CD8-positive, alpha-beta memory T cell (primary cell): ENCODE measurements around the gene MRPL52. TPM values are rescaled to one million over a fixed set of nuclear protein-coding genes. Genes with fewer than 3 reads are reported as not detected.
"Not testable (repeated sequence)": the region's sequence is repeated elsewhere in the genome, so short reads cannot be mapped to it uniquely, and the experiment has no call there.

Experiments
- CTCF ChIA-PET: fragments of 350-600 bp; sonication (Branson Sonifier 250); formaldehyde crosslinking; loops from one replicate; lab custom pipeline; 2021; ENCODE audit warnings: antibody characterized with exemption; lab: Charles Lee
- POLR2A ChIA-PET: fragments of 350-600 bp; sonication (Branson Sonifier 250); formaldehyde crosslinking; loops from one replicate; lab custom pipeline; 2021; ENCODE audit warnings: antibody characterized with exemption; lab: Charles Lee
- DNase-seq, 5 donors: peaks; one replicate each; pipeline versions ENCODE4 v3.0.0 to v3.0.0-alpha.2; 2020 to 2022; ENCODE audit warnings: mixed read lengths in 1 of 5
- H3K27ac ChIP-seq: one replicate; pipeline ENCODE4 v1.7.0; 2013; ENCODE audit warnings: low read depth, mild to moderate bottlenecking, low read length, moderate library complexity
- H3K27me3 ChIP-seq: 2 replicates; pipeline ENCODE4 v1.7.0; 2013; ENCODE audit warnings: low read length, mild to moderate bottlenecking; ENCODE audit not compliant: insufficient read depth, poor library complexity, severe bottlenecking
- H3K36me3 ChIP-seq: 2 replicates; pipeline ENCODE4 v1.7.0; 2013; ENCODE audit warnings: mild to moderate bottlenecking, low read length, moderate library complexity; ENCODE audit not compliant: insufficient read depth
- H3K4me1 ChIP-seq: 2 replicates; pipeline ENCODE4 v1.7.0; 2013; ENCODE audit warnings: mild to moderate bottlenecking, low read length, moderate library complexity; ENCODE audit not compliant: insufficient read depth
- H3K4me3 ChIP-seq: 2 replicates; pipeline ENCODE4 v1.7.0; 2013; ENCODE audit warnings: mild to moderate bottlenecking, low read length
- H3K9me3 ChIP-seq: 2 replicates; pipeline ENCODE4 v1.7.0; 2013; ENCODE audit warnings: mild to moderate bottlenecking, low read length
- H3K27ac Mint-ChIP-seq, 8 donors: one replicate each; pipeline ENCODE4 v1.8.0; 2020 to 2021; ENCODE audit warnings: mixed read lengths in 8 of 8, mild to moderate bottlenecking in 6 of 8, inconsistent platforms in 3 of 8, moderate library complexity in 3 of 8
- H3K27me3 Mint-ChIP-seq, 2 donors: one replicate each; pipeline ENCODE4 v1.8.0; 2020 to 2021; ENCODE audit warnings: mixed read lengths in 2 of 2, mild to moderate bottlenecking in 1 of 2, moderate library complexity in 1 of 2
- H3K36me3 Mint-ChIP-seq, 3 donors: one replicate each; pipeline ENCODE4 v1.8.0; 2020 to 2021; ENCODE audit warnings: mixed read lengths in 3 of 3, inconsistent platforms in 1 of 3, mild to moderate bottlenecking in 1 of 3
- H3K4me1 Mint-ChIP-seq, 3 donors: one replicate each; pipeline ENCODE4 v1.8.0; 2020 to 2021; ENCODE audit warnings: mixed read lengths in 3 of 3, inconsistent platforms in 1 of 3, mild to moderate bottlenecking in 1 of 3
- H3K4me3 Mint-ChIP-seq, 7 donors: one replicate each; pipeline ENCODE4 v1.8.0; 2020 to 2021; ENCODE audit warnings: mixed read lengths in 7 of 7, mild to moderate bottlenecking in 6 of 7, moderate library complexity in 4 of 7, inconsistent platforms in 2 of 7
- H3K9me3 Mint-ChIP-seq, 5 donors: one replicate each; pipeline ENCODE4 v1.8.0; 2020 to 2022; ENCODE audit warnings: mixed read lengths in 5 of 5, mild to moderate bottlenecking in 3 of 5, moderate library complexity in 2 of 5, inconsistent platforms in 1 of 5
- polyA plus RNA-seq: library from polyadenylated mRNA; unstranded; fragments of 300-500 nt; fragmentation: Illumina TruSeq; gene quantifications from one replicate; pipeline ENCODE4 v1.2.3, GENCODE V29; 2021
- total RNA-seq, 2 experiments: library from RNA; stranded (reverse); gene quantifications; one replicate each; pipeline ENCODE4 v1.2.3, GENCODE V29; 2021

Gene MRPL52
- total RNA-seq (100 to 1,000 TPM; 181 to 185 TPM), polyA plus RNA-seq (139 TPM)

DNA sequence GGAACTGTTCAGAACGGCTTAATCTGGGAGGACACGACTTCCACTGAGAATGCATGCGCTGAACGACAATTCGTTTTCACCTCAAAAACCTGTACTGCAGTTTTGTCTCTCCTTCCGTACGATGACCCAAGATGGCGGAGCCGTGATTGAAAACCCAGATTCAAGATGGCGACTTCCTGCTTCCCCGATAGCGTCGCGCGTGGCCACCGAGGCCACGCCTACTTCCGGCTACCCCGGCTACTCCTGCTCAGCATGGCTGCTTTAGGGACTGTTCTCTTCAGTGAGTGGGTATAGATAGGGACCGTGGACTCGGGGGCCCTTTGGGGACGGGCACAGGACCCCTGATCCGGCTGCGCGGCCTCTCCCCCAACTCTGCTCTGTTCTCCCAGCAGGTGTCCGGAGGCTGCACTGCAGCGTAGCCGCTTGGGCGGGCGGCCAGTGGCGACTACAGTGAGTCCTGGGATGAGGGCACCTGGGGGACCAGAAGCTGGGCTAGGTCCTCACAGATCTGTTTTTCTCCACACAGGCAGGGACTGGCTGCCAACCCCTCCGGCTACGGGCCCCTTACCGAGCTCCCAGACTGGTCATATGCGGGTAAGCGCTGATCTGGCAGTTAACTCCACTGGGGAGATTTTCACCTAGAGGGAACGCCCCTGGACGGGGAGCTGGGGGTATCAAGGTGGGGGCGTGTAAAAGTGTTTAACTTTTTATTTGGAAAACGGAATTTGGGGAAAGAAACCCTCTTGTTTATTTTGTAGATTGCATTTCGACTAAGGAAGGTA lies at the start of gene MRPL52:
TSS of gene MRPL52 (plus strand) at position 227 of the 782 bp plus-strand sequence. CDS start at position 253, 26 bp downstream.
- Mint-ChIP-seq H3K27ac (peak within 1 kb of the TSS; percentile 86 to 98 (median 95)), H3K9me3 (no peaks in the 10 kb centered on the region), H3K4me3 (peak within 1 kb of the TSS; percentile 89 to 95 (median 91)), H3K36me3 (peaks cover 0 to 33% (median 11%) of the 10 kb centered on the region in 3 donors), H3K4me1 (peaks cover 22 to 34% (median 27%) of the 10 kb centered on the region in 3 donors), H3K27me3 (peaks cover 10 to 12% of the 10 kb centered on the region in 2 donors)
- ChIA-PET CTCF (interaction anchor here (0.9 to 8.2 kb wide), 6 partner anchors 11 to 357 kb away, joined by 3 to 66 read pairs (median 4); no protein-coding TSS in a partner anchor), POLR2A (interaction anchor here (0.7 to 2.1 kb wide), 6 partner anchors 9 to 64 kb away, joined by 3 to 7 read pairs (median 4); partner anchors contain the start of gene OXA1L)
- peak; percentile 83 to 95 (median 85) for DNase-seq
- H3K4me3 ChIP-seq: peak within 1 kb of the TSS; percentile 95
- H3K27ac ChIP-seq: peak within 1 kb of the TSS; percentile 91
- no peaks in the 10 kb centered on the region for H3K9me3 ChIP-seq
- peaks cover 13% of the 10 kb centered on the region for H3K4me1 ChIP-seq
- H3K36me3 ChIP-seq: peaks cover 13% of the 10 kb centered on the region
- H3K27me3 ChIP-seq: no peaks in the 10 kb centered on the region

DNA sequence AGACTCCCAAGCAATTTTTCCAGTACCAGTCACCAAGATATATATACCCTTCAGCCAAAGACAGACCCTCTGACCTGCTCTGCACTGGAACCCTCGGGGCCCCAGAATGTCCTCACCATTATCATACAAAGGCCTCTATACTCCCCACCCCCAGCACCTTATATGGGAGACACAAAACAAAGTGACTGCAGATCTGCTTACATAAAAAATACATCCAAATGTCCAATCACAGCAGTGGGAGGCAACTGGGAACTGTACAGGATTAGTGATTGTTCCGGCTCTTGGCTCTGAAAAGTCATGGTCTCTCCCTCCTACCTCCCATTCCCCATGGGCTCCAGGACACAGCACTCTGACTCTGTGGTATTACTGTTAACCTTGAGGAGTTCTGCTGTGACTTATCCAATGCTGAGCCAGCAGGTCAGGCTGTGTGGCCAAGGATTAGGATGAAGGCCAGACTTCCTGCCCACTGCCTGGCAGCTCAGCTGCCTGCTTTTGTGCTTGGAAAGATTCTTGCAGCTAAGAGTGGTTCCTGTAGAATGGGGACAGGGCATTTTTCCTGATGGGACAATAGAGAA lies 49.5 kb upstream of the MRPL52 start:
- peaks cover 0 to 1% (median 0%) of the 10 kb centered on the region in 3 donors for H3K36me3 Mint-ChIP-seq
- H3K9me3 Mint-ChIP-seq: no peaks in the 10 kb centered on the region
- H3K36me3 ChIP-seq: no peaks in the 10 kb centered on the region
- ChIA-PET CTCF (no interaction called here), POLR2A (no interaction called here)
- H3K27ac ChIP-seq: no peak overlapping the region
- no peaks in the 10 kb centered on the region for H3K9me3 ChIP-seq
- DNase-seq: no peak
- no peak overlapping the region for H3K27ac Mint-ChIP-seq
- H3K4me3 Mint-ChIP-seq: no peak overlapping the region
- no peak overlapping the region for H3K4me3 ChIP-seq
- peaks cover 0 to 1% of the 10 kb centered on the region in 2 donors for H3K27me3 Mint-ChIP-seq
- no peaks in the 10 kb centered on the region for H3K4me1 ChIP-seq
- H3K4me1 Mint-ChIP-seq: no peaks in the 10 kb centered on the region
- no peaks in the 10 kb centered on the region for H3K27me3 ChIP-seq

DNA sequence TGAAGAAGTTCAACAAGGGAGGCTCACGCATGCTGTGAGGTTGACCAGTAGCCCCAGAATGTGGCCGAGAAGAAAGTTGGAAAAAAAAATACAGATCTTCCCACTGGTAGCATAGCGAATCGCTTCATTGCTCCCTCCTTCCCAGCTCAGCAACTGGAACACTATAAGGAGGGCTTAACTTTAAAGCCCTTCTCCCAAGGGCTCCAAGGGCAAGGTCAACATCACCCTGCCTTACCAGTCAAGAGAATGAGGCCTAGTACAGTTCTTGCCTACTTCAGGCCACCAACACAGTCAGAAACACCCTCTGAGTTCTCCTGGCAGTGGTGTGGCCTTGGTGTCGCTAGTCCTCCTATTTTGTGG lies 48.8 kb upstream of the MRPL52 start:
- Mint-ChIP-seq H3K27me3 (peaks cover 0 to 1% of the 10 kb centered on the region in 2 donors), H3K36me3 (no peaks in the 10 kb centered on the region), H3K27ac (no peak overlapping the region), H3K9me3 (no peaks in the 10 kb centered on the region), H3K4me1 (no peaks in the 10 kb centered on the region), H3K4me3 (no peak overlapping the region)
- no peak for DNase-seq
- Histone ChIP-seq H3K27me3 (no peaks in the 10 kb centered on the region), H3K4me1 (no peaks in the 10 kb centered on the region), H3K9me3 (no peaks in the 10 kb centered on the region), H3K4me3 (no peak overlapping the region), H3K27ac (no peak overlapping the region), H3K36me3 (no peaks in the 10 kb centered on the region)
- POLR2A ChIA-PET: no interaction called here
- CTCF ChIA-PET: no interaction called here

GRCh38 chr14:22781301-22781991 lies 48.2 kb upstream of the MRPL52 start:
- DNase-seq: no peak
- Mint-ChIP-seq H3K4me3 (no peak overlapping the region), H3K9me3 (no peaks in the 10 kb centered on the region), H3K36me3 (no peaks in the 10 kb centered on the region), H3K4me1 (no peaks in the 10 kb centered on the region), H3K27ac (peak overlapping the region in 2 of 8 donors; percentile 25 to 49), H3K27me3 (peaks cover 0 to 1% of the 10 kb centered on the region in 2 donors)
- ChIA-PET POLR2A (no interaction called here), CTCF (no interaction called here)
- no peaks in the 10 kb centered on the region for H3K36me3 ChIP-seq
- H3K9me3 ChIP-seq: no peaks in the 10 kb centered on the region
- H3K4me1 ChIP-seq: no peaks in the 10 kb centered on the region
- H3K27me3 ChIP-seq: no peaks in the 10 kb centered on the region
- no peak overlapping the region for H3K4me3 ChIP-seq
- no peak overlapping the region for H3K27ac ChIP-seq

- Histone ChIP-seq H3K27me3 (no peaks in the 10 kb centered on the region), H3K9me3 (no peaks in the 10 kb centered on the region), H3K4me1 (no peaks in the 10 kb centered on the region), H3K4me3 (no peak overlapping the region), H3K27ac (no peak overlapping the region), H3K36me3 (no peaks in the 10 kb centered on the region)
- no peaks in the 10 kb centered on the region for H3K4me1 Mint-ChIP-seq
- ChIA-PET POLR2A (no interaction called here), CTCF (interaction anchor here (0.6 to 1.6 kb wide), 2 partner anchors 114 to 216 kb away, joined by 3 read pairs; no protein-coding TSS in a partner anchor)
- H3K4me3 Mint-ChIP-seq: no peak overlapping the region
- no peak for DNase-seq
- no peaks in the 10 kb centered on the region for H3K36me3 Mint-ChIP-seq
- H3K27ac Mint-ChIP-seq: no peak overlapping the region
- no peaks in the 10 kb centered on the region for H3K9me3 Mint-ChIP-seq
- peaks cover 1 to 5% of the 10 kb centered on the region in 2 donors for H3K27me3 Mint-ChIP-seq
Observed at GRCh38 chr14:22786685-22787084, 43.0 kb upstream of the MRPL52 start.

- no peaks in the 10 kb centered on the region for H3K9me3 ChIP-seq
- ChIA-PET CTCF (interaction anchor here (1.2 kb wide), 1 partner anchor 62 kb away, joined by 4 read pairs; no protein-coding TSS in a partner anchor), POLR2A (no interaction called here)
- no peak for DNase-seq
- H3K4me1 Mint-ChIP-seq: no peaks in the 10 kb centered on the region
- no peak overlapping the region for H3K4me3 ChIP-seq
- H3K36me3 Mint-ChIP-seq: peaks cover 0 to 2% (median 0%) of the 10 kb centered on the region in 3 donors
- H3K27me3 Mint-ChIP-seq: peaks cover 4 to 23% of the 10 kb centered on the region in 2 donors
- H3K27me3 ChIP-seq: no peaks in the 10 kb centered on the region
- H3K27ac Mint-ChIP-seq: no peak overlapping the region
- no peaks in the 10 kb centered on the region for H3K36me3 ChIP-seq
- H3K4me1 ChIP-seq: no peaks in the 10 kb centered on the region
- no peaks in the 10 kb centered on the region for H3K9me3 Mint-ChIP-seq
- H3K27ac ChIP-seq: no peak overlapping the region
- no peak overlapping the region for H3K4me3 Mint-ChIP-seq
Observed at GRCh38 chr14:22791301-22791700, 38.4 kb upstream of the MRPL52 start.

DNA sequence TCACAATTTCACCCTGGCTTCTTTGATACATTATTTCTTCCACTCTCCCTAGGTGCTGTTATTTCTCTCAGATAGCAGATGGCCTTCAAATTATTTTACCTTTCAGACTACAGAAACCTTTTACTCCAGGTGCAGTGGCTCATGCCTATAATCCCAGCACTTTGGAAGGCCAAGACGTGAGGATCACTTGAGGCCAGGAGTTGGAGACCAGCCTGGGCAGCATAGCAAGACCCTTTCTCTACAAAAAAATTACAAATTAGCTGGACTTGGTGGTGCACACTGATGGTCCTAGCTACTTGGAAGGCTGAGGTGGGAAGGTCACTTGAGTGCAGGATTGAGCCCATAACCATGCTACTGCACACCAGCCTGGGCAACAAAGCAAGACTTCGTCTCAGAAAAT lies 37.5 kb upstream of the MRPL52 start:
- Histone ChIP-seq H3K27ac (no peak overlapping the region), H3K4me3 (no peak overlapping the region), H3K4me1 (no peaks in the 10 kb centered on the region), H3K36me3 (no peaks in the 10 kb centered on the region), H3K9me3 (no peaks in the 10 kb centered on the region), H3K27me3 (no peaks in the 10 kb centered on the region)
- Mint-ChIP-seq H3K27ac (no peak overlapping the region), H3K36me3 (peaks cover 0 to 2% (median 0%) of the 10 kb centered on the region in 3 donors), H3K9me3 (no peaks in the 10 kb centered on the region), H3K4me1 (no peaks in the 10 kb centered on the region), H3K4me3 (no peak overlapping the region), H3K27me3 (peaks cover 6 to 28% of the 10 kb centered on the region in 2 donors)
- POLR2A ChIA-PET: no interaction called here
- CTCF ChIA-PET: no interaction called here
- no peak for DNase-seq

- H3K36me3 Mint-ChIP-seq, H3K9me3 ChIP-seq, H3K27ac Mint-ChIP-seq, H3K4me1 Mint-ChIP-seq, POLR2A ChIA-PET, H3K27ac ChIP-seq, H3K27me3 ChIP-seq, DNase-seq, H3K4me1 ChIP-seq, H3K9me3 Mint-ChIP-seq, H3K36me3 ChIP-seq, H3K4me3 ChIP-seq, H3K4me3 Mint-ChIP-seq, CTCF ChIA-PET: not testable (repeated sequence)
- H3K27me3 Mint-ChIP-seq: peaks cover 13 to 37% of the 10 kb centered on the region in 2 donors
Observed at GRCh38 chr14:22793550-22793949, 36.1 kb upstream of the MRPL52 start.
